HG03159 (cell line): ENCODE data around the gene MND1.

Source experiments
- ATAC-seq: cut with Tn5 transposase; IDR thresholded peaks from one replicate; pipeline ENCODE4 v1.9.1; 2021; ENCODE audit warnings: mild to moderate bottlenecking, moderate library complexity; ENCODE audit not compliant: unreplicated experiment

Gene MND1

DNA sequence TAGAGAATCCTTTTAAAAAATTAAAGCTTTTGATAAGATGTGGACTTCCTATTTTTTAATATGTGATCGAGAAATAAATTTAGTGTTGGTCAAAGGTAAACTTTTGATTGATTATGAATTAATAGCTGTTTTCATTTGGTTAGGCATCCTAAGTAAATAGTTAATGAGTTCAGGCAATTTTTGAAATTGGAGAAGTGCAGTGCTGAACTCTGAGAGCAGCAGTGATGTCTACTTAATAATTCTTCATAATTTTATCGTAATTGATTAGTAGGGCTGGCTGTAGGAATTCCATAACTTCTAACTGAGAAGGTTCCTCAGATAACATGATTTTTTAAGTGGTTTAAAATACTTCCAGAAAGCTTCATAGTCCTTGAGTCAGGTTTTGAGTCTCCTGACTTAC is 1.5 kb downstream of the MND1 start:
- no peak for ATAC-seq

DNA sequence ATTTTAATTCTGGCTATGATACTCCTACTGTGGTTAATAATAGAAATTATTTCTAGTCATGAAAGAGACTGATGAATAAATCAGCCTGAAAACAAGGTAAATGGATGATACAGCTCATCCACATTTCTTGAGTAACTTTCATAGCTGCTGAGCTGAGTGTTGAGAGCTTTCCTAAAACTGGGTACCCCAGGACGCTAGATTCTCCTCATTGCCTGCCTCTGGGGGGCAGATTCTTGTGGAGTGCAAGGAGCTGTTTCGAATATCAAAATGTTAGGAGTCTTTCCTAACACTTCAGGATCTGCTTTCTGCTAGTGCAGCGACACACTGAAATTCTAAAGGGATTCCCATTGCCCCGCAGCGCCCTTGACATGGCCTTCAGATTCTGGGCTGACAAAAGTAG is 2.1 kb downstream of the MND1 start:
- no peak for ATAC-seq

DNA sequence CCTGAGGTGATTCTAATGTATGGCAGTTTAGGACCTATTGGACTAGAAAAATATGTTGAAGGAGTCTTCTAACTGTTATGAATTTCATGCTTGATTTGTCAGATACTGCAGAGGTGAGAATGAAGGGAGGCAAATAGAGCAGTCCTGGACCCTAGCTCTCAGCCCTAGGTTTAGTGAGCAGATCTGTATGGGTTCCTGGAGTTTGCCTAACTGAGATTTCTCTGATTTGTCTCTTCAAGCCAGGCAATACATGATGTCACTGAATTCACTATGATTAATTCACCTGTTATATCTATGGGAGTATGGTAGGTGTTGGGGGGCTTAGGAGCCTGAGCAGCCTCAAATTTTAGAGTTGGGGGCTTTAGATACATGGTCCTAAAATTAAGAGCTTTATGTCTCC is 2.6 kb downstream of the MND1 start:
- no peak for ATAC-seq

DNA sequence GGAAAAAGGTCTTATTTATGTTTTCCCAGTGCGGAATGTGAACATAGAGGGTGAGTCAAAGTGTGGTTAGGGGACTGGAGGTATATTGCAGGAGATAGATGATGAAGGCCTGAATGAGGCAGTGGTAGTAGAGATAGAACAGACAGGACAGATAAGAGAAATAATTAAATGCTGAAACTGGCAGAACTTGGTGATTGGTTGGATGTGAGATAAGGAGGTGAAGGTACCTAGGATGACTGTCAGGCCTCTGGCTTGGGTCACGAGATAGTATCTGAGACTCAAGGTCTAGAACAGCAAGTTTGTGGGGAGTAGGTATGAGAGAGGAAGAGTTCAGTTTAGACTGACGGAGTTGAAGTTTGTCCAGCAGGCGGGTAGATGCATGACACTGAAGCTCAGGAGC is 3.5 kb downstream of the MND1 start:
- ATAC-seq = no peak

DNA sequence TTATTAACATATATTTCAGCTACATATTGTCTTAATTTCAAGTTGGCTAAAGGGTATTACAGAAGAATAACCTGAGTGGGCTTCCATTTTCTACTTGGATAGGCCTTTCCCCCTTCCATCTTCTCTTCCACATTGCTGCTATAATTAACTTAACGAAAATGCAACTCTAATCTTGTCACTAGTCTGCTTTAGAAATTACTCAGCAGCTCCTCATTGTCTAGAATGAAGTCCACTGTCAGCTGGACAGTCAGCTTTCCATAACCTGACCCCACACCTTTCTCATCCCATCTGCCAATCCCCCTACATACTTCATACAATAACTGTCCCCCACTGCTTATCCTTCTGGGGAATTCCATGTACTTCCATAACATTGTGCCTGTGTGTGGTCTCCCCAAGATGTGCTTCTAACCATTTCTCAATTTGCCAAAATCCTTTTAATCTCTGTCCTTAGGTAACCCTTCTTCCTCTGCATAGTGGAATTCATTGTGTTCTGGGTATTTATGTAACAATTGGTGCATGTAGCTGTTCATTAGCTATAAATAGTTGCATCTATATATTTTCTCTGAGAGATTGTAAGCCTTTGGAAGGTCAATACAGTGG is 4.8 kb downstream of the MND1 start:
- no peak for ATAC-seq

DNA sequence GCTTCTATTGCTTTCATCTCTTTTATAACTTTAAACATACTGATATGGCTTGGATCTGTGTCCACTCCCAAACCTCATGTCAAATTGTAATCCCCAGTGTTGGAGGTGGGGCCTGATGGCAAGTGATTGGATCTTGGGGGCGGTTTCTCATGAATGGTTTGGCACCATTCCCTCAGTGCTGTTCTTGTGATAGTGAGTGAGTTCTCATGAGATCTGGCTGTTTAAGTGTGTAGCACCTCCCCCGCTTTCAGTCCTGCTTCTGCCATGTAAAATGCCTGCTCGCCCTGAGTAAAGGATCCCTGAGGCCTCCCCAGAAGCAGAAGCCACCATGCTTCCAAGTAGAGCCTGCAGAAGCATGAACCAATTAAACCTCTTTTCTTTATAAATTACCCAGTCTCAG is 17.7 kb downstream of the MND1 start:
- ATAC-seq = no peak

DNA sequence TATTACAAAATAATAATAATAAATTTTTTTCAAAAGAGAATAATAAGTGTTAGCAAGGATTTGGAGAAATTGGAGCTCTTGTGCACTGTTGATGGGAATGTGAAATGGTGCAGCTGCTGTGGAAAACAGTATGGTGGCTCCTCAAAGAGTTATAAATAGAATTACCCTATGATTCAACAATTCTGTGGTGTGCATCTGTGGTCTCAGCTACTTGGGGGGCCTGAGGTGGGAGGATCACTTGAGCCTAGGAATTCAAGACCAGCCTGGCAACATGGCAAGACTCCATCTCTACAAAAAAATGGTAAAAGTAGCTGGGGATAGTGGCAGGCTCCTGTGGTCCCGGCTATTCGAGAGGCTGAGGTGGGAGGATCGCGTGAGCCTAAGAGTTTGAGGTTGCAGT is 19.6 kb downstream of the MND1 start:
- no peak for ATAC-seq

DNA sequence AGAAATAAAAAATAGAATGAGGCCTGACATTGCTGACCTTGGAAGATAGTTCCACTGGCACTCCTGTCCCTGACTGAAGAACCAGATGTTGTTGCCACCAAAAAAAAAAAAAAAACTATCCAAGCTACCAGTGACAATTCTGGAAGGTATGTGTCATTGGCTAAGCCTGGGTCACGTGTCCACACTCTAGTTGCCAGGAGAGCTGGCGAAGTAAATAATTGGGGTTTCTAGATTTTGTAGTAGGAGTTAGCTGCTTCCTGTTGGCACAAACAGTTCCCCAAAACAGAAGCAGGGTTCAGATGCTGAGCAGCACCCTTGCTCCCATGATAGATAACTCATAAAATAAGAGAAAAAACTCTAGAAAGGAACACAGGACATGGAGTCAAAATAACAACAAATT is 20.5 kb downstream of the MND1 start:
- peak; percentile 53 for ATAC-seq

DNA sequence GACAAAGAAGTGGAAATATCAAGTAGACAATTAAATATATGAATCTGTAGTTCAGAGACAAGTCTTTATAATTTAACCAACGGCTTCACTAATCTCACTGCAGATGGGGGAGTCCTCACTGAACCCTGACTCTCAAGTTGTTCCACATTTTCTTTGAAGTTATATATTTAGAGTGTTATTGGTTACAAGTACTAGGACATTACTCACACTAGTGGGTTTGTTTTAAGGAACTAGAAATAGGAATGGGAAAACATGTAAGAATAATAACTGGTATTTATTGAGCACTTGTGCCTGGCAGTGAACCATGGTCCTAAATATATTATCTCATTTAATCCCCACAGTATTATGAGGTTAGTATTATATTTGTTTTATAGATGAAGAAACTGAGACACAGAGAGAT is 22.0 kb downstream of the MND1 start:
- ATAC-seq = no peak

DNA sequence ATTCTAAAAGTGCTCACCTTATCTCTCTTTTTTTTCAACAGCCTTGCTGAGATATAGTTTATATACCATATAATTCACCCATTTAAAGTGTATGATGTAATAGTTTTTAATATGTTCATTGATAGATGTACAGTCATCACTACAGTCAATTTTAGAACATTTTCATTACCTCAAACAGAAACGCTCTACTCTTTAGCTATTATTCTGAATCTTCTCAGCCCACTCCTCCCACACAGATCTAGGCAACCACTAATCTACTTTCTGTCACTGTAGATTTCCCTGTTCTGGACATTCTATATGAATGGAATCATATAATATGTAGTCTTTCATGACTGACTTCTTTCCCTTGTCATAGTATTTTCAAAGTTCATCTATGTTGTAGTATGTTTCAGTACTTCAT is 22.6 kb downstream of the MND1 start:
- no peak for ATAC-seq

DNA sequence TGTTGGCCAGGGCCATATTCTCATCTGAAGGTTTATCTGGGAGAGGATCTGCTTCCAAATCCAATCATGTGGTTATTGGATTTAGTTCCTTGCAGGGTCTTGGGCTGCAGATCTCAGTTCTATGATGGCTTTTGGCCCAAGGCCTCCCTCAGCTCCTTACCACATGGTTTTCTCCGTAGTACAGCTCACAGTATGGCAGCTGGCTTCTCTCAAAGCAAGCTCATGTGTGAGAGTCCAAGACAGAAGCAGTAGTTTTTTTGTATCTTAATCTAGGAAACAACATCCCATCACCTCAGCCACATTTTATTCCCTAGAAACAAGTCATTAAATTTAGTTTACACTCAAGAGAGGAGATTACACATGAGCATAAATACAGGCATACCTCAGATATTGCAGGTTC is 24.5 kb downstream of the MND1 start:
- no peak for ATAC-seq

DNA sequence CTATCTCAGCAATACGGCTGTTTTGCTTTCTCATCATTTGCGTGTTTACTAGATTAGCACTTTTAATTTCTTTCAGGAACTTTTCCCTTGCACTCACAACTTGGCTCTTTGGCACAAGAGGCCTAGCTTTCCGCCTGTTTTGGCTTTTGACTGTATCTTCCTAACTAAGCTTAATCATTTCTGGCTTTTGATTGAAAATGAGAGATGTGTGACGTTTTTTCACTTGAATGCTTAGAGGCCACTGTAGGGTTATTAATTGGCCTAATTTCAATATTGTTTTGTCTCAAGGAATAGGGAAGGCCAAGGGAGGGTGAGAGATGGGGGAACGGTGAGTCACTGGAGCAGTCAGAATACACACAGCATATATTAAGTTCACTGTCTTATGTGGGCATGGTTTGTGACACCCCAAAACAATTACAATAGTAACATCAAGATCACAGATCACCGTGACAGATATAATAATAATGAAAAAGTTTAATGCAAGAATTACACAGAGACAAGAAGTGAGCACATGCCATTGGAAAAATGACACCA is 27.3 kb downstream of the MND1 start:
- ATAC-seq = no peak

DNA sequence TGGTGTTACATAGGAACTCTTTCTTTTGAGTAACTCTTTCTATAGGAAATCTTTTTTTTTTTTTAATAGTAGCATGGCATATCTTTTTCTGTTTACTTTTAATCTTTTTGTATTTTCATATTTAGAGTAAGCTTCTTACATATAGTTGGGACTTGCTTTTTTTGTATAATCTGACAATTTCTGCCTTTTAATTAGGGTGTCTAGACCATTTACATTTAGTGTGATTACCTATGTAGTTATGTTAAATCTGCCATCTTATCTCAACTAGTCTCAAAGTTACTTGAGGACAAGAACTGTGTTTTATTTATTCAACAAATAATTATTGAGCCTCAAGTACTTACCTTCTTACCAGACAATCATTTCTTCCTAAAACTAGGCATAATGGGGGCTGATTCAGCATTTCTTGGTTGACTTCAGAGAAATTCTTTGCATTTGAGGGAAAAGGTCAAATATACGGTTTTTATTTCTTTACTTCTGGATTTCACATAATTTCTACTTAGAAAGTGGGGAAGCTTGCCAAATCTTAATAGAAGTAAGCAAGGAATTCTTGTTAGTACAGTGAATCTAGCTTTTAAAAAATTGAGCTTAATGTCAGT is 28.6 kb downstream of the MND1 start:
- no peak for ATAC-seq

DNA sequence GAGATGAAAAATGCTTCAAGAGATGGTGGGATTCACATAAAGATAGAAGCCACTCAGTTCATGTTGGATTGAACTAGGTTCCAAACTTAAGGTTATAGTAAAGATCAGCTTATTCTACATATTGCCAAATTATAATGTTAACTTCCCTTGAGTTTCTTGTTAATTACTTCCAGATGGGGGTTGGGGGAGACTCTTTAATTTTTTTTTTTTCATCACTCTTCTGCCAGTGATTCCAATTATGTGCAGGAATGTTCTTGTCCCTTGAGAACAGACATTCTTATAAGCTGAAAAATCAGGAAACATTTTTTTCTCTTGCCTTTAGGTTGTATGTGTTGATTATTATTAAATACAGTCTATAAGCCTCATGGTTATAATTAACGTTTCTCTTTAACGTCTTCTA is 30.0 kb downstream of the MND1 start:
- no peak for ATAC-seq

DNA sequence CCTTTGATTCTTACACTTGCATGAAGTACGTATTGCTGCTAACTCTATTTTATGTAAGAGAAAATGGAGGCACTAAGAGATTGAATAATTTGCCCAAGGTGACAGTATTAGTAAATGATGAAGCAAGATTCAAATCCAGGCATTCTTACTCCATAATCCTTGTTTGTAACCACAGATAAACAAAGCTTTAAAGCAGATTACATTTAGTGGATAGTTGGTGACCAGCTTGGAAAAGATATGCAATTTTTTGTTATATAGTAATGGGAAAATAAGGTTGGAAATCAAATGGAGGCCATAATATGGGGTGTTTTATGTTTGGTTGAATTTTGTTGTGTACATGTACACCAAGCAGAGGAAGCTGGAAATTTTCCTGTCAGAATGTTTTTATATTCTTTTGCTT is 30.8 kb downstream of the MND1 start:
- no peak for ATAC-seq

DNA sequence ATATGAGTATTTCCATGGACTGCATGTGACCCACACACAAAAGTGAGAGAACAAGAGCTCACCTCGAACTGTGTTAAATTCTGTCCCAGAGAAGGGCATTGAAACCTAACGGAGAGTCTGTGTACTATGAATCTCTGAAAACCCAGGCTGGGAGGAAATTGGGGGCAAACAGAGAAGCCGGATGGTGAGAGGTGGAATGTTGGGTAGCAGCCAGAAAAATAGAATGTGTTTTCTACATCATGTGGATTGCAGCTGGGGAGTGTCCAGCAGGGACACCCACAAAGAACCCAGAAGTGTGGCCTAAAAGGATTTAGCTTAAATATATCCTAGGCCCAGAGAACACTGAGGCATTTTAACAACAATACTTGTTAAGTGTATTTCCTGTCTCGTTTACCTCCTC is 38.6 kb downstream of the MND1 start:
- no peak for ATAC-seq

DNA sequence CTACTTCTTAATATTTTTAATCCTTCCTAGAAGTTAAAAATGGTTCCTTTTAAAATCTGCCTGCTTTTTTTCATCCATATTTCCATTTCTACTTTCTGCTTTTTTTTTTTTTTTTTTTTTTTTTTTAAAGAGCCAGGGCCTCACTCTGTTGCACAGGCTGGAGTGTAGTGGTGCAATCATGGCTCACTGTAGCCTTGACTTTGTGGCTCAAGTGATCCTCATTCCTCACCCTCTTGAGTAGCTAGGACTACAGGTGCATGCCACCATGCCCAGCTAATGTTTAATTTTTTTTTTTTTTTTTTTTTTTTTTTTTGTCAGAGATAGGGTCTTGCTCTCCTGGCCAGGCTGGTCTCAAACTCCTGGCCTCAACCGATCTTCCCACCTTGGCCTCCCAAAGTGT is 39.7 kb downstream of the MND1 start:
- no peak for ATAC-seq

DNA sequence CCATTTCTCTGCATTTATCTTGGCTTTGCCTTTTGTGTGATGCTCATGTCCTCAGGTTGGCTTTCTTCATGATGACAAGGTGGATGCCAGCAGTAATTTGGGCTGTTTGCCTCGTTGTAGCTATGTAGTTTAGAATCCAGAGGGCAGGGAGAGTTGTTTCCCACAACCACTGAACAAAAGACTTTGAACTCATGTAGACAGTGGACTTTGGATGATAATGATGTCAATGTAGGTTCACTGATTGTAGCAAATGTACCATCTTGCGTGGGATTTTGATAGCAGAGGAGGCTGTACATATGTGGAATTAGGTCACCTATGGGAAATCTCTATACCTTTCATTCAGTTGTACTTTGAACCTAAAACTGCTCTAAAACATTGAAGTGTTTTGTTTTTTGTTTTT is 41.3 kb downstream of the MND1 start:
- ATAC-seq = no peak

DNA sequence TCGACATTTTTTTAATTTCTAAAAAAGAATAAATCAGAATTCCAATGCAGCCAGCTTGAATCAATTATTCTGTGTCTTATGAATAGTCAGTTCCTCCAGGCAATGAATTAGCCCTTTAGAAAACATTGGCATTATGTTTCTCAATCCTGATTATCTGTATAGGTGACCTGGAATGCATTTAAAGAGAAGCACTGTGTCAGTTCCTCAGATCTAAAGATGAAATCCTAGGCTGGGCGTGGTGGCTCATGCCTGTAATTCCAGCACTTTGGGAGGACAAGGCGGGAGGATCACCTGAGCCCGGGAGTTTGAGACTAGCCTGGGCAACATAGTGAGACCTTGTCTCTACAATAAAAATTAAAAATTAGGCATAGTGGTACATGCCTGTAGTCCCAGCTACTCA is 43.5 kb downstream of the MND1 start:
- ATAC-seq = no peak

DNA sequence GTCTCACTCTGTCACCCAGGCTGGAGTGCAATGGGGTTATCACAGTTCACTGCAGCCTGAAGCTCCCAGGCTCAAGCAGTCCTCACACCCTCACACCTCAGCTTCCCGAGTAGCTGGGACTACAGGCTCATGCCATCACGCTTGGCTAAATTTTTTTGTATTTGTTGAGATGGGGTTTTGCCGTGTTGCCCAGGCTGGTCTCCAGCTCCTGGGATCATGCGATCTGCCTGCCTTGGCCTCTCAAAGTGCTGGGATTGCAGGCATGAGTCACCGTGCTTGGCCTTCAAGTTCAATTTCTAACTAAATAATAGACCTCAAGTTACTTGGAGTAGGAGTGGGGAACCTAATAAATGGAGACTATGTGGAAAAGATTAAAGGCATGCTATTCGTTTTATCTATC is 48.9 kb downstream of the MND1 start:
- no peak for ATAC-seq

DNA sequence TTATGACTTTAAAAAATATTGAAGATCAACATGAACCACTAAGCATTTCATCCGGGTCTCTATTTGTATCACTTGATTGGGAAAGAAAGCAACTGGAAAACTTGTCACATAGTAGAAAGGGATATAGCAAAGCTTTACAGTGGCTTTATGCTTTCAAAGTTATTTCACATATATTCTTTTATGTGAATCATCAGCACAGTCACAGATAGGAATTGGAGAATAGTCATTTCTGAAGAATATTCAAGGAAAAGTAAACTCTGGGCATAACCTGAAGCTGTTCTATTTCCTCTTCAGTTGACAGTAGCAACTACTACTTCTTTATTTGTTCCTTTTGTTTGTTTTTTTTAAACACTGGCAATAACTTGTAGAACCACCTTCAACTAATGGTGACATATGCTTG is 50.5 kb downstream of the MND1 start:
- ATAC-seq = no peak

DNA sequence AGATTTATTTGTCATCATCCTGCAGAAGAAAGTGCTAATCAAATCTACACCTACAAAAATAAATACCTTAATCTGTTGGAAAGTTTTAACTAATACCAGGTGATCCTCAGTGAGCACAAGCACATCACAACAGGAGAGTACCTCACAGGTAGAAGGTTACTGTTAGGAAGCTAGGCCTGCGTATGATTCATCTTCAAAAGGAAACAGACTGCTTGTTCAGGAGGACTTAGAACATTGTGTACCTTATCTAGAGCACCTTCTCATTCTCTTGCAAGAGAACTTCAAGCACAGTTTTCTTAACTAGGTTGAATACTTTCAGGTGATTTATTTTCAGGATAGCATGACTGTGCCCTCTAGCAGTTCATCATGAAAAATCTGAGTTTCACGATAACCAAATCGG is 54.2 kb downstream of the MND1 start:
- no peak for ATAC-seq

DNA sequence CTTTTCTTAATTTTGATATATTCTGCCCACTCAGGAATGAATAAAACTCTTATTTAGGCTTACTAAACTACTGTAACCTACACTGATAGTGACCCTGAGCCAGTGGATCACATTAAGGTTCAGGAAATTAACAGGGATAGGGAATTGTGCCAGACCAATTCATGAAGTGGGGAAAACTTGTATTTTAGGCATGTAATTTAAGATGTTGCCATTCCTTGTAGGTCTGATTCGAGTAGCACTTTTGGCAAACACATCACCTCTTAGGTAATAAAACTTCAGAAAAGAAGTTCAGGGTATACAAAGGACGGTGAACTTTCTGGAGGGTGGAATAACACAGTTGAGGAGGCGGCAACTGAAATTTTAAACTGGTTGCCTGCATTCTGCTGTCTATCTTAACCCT is 54.9 kb downstream of the MND1 start:
- no peak for ATAC-seq
